ENCODE data around the gene EPHX1.

The EPHX1 gene

DNA sequence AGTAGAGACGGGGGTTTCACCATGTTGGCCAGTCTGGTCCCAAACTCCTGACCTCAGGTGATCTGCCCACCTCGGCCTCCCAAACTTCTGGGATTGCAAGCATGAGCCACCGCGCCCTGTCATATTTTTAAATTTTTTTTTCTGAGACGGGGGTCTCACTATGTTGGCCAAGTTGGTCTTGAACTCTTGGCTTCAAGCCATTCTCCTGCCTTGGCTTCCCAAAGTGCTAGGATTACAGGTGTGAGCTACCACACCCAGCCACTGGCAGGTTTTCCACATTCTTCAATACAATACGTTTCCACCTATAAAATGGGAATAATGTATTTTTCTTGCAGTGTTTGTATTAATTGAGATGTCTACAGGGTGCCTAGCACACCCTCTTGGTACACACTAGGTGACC is 82.4 kb downstream of the EPHX1 start:
- no peak overlapping the region for H3K27ac ChIP-seq
- H3K27me3 ChIP-seq = peaks cover 0 to 12% of the 10 kb centered on the region in 2 donors
- no peaks in the 10 kb centered on the region for H3K36me3 ChIP-seq
- peaks cover 0 to 9% (median 0%) of the 10 kb centered on the region in 4 donors for H3K4me1 ChIP-seq
- no peaks in the 10 kb centered on the region for H3K9me3 ChIP-seq
- DNase-seq = no peak
- intact Hi-C loops (cut with DNase I; ENCODE audit: low total_unique reads) = no loop called here
- no peak overlapping the region for H3K4me3 ChIP-seq
- TF ChIP-seq, protein P1, sequence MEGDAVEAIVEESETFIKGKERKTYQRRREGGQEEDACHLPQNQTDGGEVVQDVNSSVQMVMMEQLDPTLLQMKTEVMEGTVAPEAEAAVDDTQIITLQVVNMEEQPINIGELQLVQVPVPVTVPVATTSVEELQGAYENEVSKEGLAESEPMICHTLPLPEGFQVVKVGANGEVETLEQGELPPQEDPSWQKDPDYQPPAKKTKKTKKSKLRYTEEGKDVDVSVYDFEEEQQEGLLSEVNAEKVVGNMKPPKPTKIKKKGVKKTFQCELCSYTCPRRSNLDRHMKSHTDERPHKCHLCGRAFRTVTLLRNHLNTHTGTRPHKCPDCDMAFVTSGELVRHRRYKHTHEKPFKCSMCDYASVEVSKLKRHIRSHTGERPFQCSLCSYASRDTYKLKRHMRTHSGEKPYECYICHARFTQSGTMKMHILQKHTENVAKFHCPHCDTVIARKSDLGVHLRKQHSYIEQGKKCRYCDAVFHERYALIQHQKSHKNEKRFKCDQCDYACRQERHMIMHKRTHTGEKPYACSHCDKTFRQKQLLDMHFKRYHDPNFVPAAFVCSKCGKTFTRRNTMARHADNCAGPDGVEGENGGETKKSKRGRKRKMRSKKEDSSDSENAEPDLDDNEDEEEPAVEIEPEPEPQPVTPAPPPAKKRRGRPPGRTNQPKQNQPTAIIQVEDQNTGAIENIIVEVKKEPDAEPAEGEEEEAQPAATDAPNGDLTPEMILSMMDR (IDR thresholded peaks at IDR 0.05) = no peak
